Ascending aorta (tissue), 2 donors: ENCODE measurements around the gene MYO1F. TPM values are rescaled to one million over a fixed set of nuclear protein-coding genes. Genes with fewer than 3 reads are reported as not detected.
A peak's percentile ranks its signal among the peaks of the same experiment; 100 is the strongest.

Experiments
- DNase-seq, 2 donors: peaks; one replicate each; pipeline ENCODE4 v3.0.0-alpha.2; 2019; ENCODE audit warnings: low spot score in 2 of 2
- H3K27ac ChIP-seq, 2 donors: fragments of 200-600 bp; sonication (generic); one replicate each; pipeline ENCODE4 v1.5.1; 2016 to 2017; ENCODE audit warnings: mild to moderate bottlenecking in 1 of 2
- H3K27me3 ChIP-seq: fragments of 200-600 bp; sonication (generic); one replicate; pipeline ENCODE4 v1.5.1; 2017
- H3K36me3 ChIP-seq, 2 donors: fragments of 200-600 bp; sonication (generic); one replicate each; pipeline ENCODE4 v1.5.1; 2016
- H3K4me1 ChIP-seq, 2 donors: fragments of 200-600 bp; sonication (generic); one replicate each; pipeline ENCODE4 v1.5.1; 2016 to 2017; ENCODE audit warnings: mild to moderate bottlenecking in 1 of 2
- H3K4me3 ChIP-seq, 2 donors: fragments of 200-600 bp; sonication (generic); one replicate each; pipeline ENCODE4 v1.5.1; 2016 to 2017; ENCODE audit warnings: mild to moderate bottlenecking in 1 of 2
- H3K9me3 ChIP-seq, 2 donors: fragments of 200-600 bp; sonication (generic); one replicate each; pipeline ENCODE4 v1.5.1; 2016
- intact Hi-C: fragments of 100-400 bp; cut with DNase I; formaldehyde crosslinking; loops from one replicate; pipeline ENCODE4 v1.15.1; 2023
- total RNA-seq: library from RNA; depleted of rRNA; stranded (reverse); fragments of >200 nt; gene quantifications from one replicate; pipeline ENCODE4 v1.1.0, GENCODE V29; 2016
- TF ChIP-seq, protein P1 (sequence below), 3 experiments: fragments of 200-600 bp in 2 of 3; fragments of 450-650 bp in 1 of 3; sonication (generic) in 2 of 3; IDR thresholded peaks; one replicate each; pipeline ENCODE4 v1.5.1; 2016 to 2019; ENCODE audit warnings: antibody characterized with exemption in 3 of 3, mild to moderate bottlenecking in 1 of 3, moderate library complexity in 1 of 3

Gene MYO1F
- total RNA-seq, 1 donor from 2014 or later, result 5.0 TPM

DNA sequence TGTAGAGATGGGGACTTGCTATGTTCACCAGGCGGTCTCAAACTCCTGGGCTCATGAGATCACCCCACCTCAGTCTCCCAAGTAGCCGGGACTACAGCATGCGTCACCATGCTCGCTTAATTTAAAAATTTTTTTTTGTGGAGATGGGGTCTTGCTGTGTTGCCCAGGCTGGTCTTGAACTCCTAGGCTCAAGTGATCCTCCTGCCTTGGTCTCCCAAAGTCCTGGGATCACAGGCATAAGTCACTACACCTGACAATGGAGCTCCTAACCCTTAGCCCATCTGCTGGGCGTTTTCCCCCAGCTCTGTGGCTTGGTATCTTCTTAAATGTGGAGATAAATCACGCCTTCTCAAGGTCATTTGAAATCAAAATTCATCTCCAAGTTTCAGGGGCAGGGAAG, 39.6 kb upstream of the MYO1F start:
- Histone ChIP-seq H3K4me1 (no peaks in the 10 kb centered on the region), H3K9me3 (no peaks in the 10 kb centered on the region), H3K27ac (no peak overlapping the region), H3K36me3 (no peaks in the 10 kb centered on the region), H3K4me3 (no peak overlapping the region), H3K27me3 (no peaks in the 10 kb centered on the region)
- intact Hi-C loops, result no loop called here
- TF ChIP-seq, protein P1, sequence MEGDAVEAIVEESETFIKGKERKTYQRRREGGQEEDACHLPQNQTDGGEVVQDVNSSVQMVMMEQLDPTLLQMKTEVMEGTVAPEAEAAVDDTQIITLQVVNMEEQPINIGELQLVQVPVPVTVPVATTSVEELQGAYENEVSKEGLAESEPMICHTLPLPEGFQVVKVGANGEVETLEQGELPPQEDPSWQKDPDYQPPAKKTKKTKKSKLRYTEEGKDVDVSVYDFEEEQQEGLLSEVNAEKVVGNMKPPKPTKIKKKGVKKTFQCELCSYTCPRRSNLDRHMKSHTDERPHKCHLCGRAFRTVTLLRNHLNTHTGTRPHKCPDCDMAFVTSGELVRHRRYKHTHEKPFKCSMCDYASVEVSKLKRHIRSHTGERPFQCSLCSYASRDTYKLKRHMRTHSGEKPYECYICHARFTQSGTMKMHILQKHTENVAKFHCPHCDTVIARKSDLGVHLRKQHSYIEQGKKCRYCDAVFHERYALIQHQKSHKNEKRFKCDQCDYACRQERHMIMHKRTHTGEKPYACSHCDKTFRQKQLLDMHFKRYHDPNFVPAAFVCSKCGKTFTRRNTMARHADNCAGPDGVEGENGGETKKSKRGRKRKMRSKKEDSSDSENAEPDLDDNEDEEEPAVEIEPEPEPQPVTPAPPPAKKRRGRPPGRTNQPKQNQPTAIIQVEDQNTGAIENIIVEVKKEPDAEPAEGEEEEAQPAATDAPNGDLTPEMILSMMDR (IDR thresholded peaks at IDR 0.05), result no peak
- no peak for DNase-seq

DNA sequence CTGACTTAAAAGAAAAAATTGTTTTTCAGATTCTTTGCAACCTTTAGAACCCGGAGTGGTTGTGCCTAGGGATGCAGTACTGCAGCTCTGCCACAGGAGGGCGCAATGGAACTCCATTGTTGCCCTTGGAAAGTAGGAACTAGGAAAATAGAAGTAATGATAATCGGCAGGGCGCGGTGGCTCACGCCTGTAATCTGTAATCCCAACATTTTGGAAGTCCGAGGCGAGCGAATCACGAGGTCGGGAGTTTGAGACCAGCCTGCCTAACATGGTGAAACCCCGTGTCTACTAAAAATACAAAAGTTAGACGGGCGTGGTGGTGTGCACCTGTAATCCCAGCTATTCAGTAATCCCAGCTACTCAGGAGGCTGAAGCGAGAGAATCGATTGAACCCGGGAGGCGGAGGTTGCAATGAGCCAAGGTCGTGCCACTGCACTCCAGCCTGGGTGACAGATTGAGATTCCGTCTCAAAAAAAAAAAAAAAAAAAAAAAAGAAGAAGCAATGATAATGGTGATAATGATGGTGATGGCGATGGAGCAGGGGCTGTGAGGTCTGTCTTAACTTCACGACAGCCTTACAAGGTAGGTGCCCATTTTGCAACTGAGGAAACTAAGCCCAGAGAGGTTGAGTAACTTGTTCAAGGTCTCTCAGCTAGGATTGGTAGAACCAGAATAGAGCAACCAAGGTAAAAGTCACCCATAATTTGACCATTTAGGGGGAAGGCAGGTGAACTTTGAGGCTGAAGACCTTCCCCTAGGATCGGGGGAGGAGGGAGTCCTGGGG, 38.8 kb upstream of the MYO1F start:
- H3K9me3 ChIP-seq, result no peaks in the 10 kb centered on the region
- peak in 1 of 2 donors; percentile 84 for DNase-seq
- no peaks in the 10 kb centered on the region for H3K36me3 ChIP-seq
- peaks cover 4 to 5% of the 10 kb centered on the region in 2 donors for H3K4me1 ChIP-seq
- intact Hi-C loops, result loop anchor here (1.0 kb wide), 1 partner anchor 26 kb away; no protein-coding TSS in a partner anchor
- no peaks in the 10 kb centered on the region for H3K27me3 ChIP-seq
- H3K4me3 ChIP-seq, result no peak overlapping the region
- H3K27ac ChIP-seq, result peak overlapping the region; percentile 46 to 81
- TF ChIP-seq, protein P1 (IDR thresholded peaks at IDR 0.05), result peak; percentile 85 to 97 (median 95)

DNA sequence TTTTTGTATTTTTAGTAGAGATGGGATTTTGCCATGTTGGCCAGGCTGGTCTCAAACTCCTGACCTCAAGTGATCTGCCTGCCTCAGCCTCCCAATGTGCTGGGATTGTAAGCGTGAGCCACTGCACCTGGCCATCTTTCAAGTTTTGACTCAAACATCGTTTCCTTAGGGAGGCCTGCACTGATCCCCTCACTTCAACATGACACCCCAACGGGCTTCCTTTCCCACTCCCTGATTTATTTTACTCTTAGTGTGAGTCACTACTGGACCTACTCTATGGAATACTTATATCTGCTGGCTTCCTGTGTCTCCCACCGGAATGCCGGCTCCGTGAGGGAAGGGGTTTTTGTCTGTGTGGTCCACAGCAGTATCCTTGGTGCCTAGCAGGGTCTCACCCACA, 37.8 kb upstream of the MYO1F start:
- H3K4me1 ChIP-seq, result peaks cover 4 to 5% of the 10 kb centered on the region in 2 donors
- no peaks in the 10 kb centered on the region for H3K27me3 ChIP-seq
- intact Hi-C loops, result loop anchor here (1.0 kb wide), 1 partner anchor 27 kb away; no protein-coding TSS in a partner anchor
- DNase-seq, result no peak
- H3K27ac ChIP-seq, result peak overlapping the region; percentile 46 to 81
- H3K9me3 ChIP-seq, result no peaks in the 10 kb centered on the region
- TF ChIP-seq, protein P1 (IDR thresholded peaks at IDR 0.05), result no peak
- H3K4me3 ChIP-seq, result no peak overlapping the region
- no peaks in the 10 kb centered on the region for H3K36me3 ChIP-seq

DNA sequence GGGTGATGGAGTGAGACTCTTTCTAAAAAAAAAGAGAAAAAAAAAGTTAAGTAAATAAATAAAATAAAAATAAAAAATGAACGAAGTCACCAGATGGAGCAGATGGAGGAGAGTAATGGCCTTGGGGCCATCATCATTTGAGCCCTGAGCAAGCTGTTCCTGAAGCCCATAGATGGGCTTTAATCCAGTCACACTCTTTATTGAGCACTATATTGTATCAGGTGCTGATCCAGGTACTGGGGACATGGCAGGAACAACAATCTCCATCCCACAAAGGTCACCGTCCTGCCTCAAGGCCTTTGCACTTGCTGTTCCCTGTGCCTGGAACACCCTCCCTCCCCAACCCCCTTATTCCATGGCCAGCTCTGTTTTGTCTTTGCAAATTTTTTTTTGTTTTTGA, 37.2 kb upstream of the MYO1F start:
- no peak overlapping the region for H3K4me3 ChIP-seq
- peaks cover 4 to 5% of the 10 kb centered on the region in 2 donors for H3K4me1 ChIP-seq
- H3K27ac ChIP-seq, result peak overlapping the region; percentile 46 to 81
- TF ChIP-seq, protein P1 (IDR thresholded peaks at IDR 0.05), result no peak
- H3K36me3 ChIP-seq, result no peaks in the 10 kb centered on the region
- H3K27me3 ChIP-seq, result no peaks in the 10 kb centered on the region
- H3K9me3 ChIP-seq, result no peaks in the 10 kb centered on the region
- intact Hi-C loops, result no loop called here
- no peak for DNase-seq

DNA sequence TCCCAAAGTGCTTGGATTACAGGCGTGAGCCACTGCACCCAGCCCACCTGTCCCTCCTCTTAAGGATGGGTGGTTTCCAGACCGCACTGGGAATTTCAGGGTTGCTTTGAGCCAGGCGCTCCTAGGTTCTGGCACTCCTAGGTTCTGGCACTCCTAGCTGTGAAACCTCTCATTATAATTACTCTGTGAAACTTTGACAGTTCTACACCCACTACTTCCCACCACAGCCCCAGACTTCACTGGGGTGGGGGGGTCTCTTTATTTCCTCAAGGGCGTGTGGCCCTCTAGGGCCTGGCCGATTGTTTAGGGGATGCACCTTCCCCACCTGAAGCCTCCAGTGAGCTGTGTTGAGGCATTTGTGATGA, 35.5 kb upstream of the MYO1F start:
- intact Hi-C loops, result no loop called here
- H3K27ac ChIP-seq, result peak overlapping the region; percentile 65 to 94
- no peaks in the 10 kb centered on the region for H3K36me3 ChIP-seq
- H3K4me3 ChIP-seq, result no peak overlapping the region
- H3K4me1 ChIP-seq, result peaks cover 11 to 18% of the 10 kb centered on the region in 2 donors
- no peaks in the 10 kb centered on the region for H3K9me3 ChIP-seq
- TF ChIP-seq, protein P1 (IDR thresholded peaks at IDR 0.05), result no peak
- no peaks in the 10 kb centered on the region for H3K27me3 ChIP-seq
- DNase-seq, result no peak
